GM03348 (cell line): ENCODE data around the gene HLCS.

Source experiments
- DNase-seq: peaks from one replicate; pipeline ENCODE4 v3.0.0; 2012; ENCODE audit warnings: low spot score

Gene HLCS

DNA sequence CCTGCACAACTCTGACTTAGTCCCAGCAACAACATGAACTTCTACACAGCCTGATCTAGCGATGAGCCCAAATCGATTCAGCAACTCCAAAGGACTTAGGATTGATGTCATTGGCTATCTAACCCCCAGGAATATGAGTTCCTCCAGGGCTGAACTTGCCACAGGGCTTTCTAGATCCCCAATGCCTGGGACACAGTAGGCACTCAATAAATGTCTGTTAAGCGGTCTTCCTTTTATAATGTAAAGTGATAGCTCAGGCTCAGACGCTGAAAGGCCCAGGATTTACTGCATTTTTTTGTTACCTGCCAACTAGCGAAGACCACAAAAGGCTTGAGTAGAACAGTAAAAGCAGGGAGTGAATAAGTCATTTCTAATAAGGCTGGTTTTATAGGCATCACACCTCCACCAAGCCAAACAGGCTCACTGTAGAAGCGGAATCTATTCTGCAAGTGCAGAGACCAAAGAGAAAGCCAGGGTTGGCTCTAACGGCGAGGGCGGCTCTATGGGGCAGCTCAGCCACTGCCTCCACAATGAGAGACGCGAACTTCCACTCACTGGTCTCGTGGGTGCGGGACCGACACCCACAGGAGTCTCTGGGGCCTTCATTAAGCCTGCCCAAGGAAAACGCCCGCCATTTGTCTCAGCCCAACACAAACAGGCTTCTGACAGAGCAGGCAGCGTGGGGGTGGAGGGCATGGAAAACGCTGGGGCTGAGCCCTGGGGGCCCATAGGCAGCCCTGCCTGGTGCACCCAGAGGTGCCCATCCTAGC is 52.0 kb downstream of the HLCS start:
- no peak for DNase-seq

DNA sequence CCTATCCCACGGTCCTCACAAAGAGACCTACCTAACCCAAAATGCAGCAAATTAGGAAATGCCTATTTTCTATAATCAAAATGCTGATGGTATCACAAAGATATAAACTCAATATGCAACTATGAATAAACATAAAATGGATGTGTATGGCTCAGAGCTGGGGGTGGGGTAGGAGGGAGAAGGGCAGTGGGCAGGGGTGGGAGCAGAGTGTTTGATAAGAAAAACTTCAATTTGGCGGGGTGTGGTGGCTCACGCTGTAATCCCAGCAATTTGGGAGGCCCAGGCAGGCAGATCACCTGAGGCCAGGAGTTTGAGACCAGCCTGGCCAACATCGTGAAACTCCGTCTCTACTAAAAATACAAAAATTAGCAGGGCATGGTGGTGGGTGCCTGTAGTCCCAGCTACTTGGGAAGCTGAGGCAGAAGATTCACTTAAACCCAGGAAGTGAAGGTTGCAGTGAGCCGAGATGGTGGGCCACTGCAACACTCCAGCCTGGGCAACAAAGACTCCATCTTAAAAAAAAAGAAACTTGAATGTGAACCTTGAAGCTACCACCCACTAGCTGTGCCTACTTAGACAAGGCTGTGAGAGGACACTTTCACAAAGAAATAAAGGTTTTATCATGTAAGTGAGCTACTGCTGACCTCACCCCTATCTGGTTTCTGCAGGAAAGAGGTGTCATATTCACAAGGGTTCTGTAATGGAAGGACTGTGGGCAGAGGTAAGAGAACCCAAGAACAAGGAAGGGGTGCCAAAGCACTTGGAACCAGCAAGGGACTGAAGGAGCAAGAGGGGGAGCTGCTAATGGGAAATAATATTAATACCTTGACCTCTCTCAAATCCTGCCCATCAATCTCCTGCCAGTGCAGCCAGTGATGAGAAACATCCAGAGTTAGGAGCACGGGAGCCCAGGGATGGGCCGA is 53.0 kb downstream of the HLCS start:
- no peak for DNase-seq

DNA sequence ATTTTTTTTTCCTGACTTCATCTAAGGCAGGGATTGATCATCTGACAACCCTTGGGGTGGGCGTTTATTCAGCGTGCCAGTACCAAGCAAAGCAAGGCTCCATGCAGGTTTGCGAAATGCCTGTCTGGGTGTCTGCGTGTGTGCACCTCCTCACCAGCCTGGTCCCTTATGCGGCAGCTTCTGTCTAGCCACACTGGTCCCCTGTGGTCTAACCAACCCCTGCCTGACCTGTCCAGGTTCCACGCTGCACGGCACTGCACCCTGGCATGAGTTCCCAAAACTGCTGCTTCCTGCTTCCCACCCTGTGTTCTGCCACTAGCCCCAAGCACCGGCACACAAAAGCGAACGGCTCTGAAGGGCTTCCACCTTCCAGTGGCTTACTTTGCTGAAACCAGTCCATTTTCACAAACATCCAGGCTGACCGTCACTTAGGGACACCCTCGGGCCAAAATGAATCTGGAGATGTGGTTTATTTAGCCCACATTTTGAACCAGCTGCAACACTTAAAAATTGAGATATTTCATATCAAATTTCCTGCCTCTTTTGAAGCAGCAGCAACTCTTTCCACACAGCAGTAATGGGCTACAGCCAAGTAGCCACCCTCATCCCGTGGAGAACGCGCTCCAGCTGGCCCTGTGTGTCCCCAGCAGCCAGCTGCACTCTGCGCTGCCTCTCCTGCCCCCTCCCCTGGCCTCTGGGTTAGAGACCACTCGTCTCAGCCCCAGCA is 55.7 kb downstream of the HLCS start:
- DNase-seq = peak; percentile 30

DNA sequence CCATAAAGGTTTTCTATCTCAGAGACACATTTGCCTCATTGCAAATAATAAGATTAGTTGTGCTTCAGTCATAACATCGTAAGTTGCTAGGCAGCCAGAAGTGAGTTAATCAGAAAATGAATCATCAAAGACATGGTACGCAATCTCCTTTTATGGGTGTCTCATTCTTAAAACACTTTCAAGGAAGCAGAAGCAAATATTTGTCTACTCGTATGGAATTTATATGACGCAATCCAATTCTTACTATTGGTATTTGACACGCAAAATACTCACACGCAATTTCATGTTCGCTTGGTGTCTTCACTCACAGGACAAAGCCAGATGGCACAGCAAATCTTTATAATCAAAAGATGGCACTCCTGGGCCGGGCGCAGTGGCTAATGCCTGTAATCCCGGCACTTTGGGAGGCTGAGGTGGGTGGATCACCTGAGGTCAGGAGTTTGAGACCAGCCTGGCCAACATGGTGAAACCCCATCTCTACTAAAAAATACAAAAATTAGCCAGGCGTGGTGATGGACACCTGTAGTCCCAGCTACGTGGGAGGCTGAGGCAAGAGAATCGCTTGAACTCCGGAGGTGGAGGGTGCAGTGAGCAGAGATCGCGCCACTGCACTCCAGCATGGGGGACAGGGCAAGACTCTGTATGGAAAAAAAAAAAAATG is 56.4 kb downstream of the HLCS start:
- DNase-seq = peak; percentile 89

DNA sequence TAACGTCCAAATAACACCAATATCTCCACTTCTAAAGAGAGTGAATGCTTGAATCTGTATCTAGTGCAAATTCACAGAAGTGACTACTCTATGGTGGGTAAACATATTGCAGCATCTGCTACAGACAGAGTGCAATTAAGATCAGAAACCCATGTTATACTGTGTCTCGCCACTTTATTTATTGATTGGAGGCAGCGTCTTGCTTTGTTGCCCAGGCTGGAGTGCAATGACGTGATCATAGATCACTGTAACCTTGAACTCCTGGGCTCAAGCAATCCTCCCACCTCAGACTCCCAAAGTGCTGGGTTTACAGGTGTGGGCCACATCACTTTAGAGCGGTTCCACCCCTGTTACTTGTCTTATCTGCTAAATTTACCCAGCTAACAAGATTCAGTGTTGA is 57.0 kb downstream of the HLCS start:
- DNase-seq = no peak

DNA sequence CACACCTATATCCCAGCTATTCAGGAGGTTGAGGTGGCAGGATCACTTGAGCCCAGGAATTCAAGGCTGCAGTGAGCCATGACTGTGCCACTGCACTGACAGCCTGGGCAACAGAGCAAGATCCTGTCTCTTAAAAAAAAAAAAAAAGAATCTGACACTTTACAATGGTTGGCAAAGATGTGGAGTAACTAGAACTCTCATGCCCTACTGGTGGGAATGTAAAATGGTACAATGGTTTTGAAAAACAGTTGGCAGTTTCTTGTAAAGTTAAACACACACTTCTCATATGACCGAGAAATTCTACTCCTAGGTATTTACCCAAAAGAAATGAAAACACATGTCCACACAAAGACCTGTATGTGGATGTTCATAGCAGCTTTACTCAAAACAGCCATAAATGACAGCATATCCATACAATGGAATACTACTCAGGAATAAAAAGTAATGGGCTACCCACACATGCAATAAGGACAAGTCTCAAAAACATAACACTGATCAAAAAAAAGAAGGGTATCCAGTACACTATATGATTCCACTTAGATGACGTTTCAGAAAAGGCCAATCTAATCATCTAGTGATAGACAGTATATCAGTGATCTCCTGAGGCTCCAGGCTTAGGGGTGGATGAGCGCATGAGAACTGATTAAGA is 58.1 kb downstream of the HLCS start:
- no peak for DNase-seq

DNA sequence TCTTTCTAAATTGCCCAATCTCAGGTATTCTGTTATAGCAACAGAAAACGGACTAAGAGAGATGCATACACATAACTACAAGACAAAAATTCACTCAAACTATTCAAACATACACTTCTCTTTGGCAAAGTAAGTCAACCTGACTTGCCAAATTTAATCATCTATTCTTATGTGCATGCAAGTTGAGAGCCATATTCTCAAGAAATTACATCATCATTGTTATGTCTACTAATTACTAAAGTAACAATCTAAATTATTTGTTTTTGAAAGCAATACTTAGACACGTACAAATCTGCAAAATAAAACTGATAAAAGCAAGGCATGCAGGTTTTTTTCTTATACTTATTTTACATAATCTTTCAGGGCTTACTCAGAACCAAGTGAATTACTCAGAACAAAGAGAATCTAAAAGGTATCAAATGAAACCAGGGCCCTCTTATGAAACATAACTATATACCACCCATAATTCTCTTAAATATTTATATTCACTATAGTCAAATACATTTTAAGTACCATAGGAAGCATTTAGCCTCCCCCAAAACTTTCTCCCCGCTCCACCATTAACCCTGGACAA is 62.3 kb downstream of the HLCS start:
- DNase-seq = no peak

DNA sequence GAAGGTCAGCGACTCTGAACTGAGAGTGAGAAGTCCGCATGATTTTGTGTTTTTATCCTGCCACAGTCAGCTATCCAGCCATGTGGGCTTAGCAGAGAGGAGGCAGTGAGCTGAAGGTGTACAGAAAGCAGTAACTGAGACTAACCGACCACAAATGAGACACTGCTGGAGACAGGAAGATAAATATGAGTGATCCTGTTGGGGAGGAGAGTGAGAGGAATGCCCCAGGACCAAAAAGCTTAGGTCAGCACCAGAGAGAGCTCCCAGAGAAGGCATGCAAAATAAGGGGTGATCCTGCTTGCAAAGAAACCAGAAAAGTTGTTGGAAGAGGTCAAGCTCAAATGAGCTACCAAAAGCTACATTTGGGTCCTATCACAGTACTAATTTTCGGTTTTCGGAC is 63.7 kb downstream of the HLCS start:
- peak; percentile 23 for DNase-seq

DNA sequence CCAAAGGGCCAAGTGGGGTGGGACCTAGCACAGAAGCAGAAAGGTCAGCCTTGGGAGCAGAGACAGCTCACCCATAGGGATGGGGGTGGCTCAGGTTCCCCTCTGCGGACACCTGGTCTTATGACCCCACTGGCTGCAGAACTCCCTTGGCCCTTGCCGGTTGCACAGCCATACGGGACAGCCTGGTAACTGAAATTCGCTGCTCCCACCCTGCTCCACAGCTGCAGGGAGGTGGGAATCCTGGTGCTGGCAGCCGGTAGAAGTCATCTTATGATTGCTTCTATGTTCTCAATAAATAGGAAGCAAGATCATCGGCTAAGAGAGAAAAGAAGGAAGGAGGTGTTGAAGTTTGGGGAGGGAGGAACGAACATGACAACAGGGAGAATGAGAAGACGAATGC is 64.1 kb downstream of the HLCS start:
- no peak for DNase-seq

DNA sequence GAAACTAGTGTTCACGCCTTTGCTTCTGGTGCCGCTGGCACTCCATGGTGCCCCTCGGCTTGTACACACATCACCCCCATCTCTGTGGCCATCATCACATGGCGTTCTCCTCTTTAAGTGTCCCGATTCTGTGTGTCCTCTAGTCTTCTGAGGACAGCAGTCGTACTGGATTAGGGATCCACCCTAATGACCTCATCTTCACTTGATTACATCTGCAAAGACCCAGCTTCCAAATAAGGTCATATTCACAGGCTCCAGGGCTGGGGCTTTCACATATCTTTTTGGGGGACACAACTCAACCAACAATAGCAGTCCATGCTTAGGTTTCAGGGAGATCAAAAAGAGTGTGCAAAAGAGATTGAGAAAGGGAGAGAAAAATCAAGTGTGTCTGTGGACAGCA is 64.9 kb downstream of the HLCS start:
- DNase-seq = no peak

DNA sequence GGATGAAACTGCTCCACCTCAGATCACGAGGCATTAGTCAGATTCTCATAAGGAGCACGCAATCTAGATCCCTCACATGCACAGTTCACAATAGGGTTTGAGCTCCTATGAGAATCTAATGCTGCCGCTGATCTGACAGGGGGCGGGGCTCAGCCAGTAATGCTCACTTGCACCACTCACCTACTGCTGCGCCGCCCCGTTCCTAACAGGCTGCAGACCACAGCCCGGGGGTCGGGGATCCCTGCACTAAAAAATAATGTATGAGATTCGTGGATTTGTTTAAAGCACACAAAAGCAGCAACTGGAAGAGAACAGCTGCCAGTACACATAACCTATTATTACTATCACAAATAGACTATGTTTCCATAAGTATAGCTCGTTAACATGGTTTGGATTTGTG is 72.9 kb downstream of the HLCS start:
- DNase-seq = no peak

DNA sequence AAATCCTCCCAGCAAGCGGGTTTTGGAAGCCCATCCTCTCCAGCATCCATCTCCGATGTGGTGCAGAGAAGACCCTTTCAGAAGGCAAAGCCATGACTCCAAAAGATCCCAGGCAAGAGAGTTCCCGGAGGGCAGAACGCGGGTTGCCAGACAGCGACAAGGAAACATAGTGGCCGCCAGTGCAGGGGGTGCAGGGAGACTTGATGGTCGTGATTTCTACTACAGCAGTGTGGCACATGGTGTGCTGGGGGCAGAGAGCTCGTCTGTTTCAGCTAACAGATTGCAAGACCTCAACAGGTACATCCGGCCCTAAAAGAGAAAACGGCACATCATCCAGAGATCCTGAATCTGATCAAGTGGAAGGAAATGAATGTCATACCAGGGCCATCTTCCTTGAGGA is 74.3 kb downstream of the HLCS start:
- DNase-seq = no peak

DNA sequence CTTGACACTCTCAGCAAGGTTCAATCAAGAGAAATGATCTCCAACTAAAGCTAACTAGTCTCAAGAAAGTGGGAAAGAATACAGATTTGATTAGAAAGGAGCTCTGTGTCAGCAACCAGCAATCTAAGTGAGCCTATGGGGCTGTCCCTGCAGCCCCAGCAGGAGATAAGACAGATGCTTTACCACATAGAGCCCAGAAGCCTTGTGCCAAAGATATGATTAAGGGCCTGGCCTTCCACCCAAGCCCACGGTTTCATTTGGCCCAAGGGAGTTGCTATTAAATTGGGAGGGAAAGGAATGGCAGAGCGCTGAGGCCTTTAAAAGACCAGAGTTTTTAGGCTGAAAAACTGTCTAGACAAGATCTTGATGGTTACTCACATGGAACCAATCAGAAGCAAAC is 74.8 kb downstream of the HLCS start:
- no peak for DNase-seq

DNA sequence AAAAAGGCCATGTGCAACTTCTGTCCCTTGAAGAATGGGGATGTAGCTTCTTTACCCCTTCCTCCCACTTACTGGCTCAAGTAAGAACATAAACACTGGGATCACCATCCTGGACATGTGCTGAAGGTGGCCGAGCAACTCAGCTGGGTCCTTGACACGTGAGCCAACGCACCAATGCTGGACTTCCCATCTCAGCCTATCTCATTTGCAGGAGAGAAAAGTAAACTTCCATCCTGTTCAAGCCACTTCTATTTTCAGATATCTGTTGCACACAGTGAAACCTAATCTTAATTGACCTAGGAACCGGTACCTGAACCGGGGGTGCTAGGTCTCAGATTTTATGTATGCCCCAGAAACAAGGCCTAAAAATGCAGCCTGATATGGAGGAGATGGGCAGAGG is 75.3 kb downstream of the HLCS start:
- DNase-seq = no peak

DNA sequence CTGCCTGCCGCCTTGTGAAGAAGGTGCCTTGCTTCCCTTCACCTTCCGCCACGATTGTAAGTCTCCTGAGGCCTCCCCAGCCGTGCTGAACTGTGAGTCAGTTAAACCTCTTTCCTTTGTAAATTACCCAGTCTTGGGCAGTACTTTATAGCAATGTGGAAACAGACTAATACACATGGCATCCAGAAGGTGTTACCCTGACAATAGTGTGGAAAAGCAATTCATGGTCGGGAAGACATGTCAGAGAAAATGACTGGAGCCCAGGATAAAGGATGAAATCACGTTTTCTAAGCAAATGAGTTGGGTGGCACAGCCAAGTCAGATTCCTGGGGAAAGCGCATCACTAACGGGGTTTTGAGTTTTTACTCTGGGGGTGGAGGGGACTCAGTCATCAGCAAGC is 76.4 kb downstream of the HLCS start:
- DNase-seq = no peak

DNA sequence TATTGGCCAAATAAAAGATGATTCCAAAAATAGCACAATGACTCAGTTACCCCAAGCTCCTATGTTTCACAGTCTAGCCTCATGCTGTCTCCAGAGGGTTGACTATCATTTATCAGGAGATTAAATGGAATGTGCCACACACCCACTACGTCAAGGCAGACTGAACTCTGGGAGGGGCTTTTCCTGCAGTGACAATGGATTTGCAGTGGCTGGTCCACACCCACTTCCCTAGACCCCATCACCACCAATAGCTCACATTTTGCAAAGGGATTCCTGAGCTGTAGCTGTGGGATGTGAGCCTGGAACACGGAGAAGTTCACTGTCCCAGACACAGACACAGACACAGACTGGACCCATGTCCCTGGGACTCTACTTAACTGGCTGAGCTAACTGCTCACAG is 77.1 kb downstream of the HLCS start:
- DNase-seq = no peak

DNA sequence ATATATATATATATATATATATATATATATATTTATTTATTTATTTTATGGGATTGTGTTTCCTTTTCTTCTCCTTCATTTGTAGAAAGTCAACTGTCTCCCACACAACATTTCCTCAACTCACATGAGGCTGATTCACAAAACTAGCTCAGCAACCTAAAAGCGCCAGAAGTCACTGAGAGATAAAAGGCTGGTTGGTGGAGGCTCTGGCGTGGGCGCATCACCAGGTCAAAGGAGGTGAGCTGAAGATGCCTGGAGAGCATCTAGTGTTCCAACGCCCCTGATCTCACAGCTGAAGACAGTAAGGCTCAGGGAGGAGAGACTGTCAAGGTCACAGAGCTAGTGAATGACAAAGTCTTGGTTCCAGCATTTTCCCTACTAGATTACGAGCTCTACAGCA is 78.0 kb downstream of the HLCS start:
- no peak for DNase-seq

DNA sequence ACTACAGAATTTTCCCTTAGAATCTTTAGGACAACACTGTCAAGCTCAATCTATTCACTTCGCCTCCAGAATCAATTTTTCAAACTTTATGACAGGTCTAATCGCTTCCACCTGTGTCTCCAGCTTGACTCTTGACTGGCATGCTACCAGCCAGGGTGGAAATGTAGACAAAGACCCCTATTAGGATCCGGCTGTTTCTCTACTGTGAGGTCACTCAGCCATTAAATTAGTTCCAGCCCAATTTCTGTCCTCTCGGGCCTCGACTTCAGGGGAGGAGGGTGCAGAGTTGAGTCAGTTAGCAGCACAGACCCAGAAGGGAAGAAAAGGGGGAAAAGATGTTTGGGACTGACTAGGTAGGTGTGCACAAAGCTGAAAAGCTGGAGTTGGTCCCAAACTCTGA is 78.5 kb downstream of the HLCS start:
- no peak for DNase-seq

DNA sequence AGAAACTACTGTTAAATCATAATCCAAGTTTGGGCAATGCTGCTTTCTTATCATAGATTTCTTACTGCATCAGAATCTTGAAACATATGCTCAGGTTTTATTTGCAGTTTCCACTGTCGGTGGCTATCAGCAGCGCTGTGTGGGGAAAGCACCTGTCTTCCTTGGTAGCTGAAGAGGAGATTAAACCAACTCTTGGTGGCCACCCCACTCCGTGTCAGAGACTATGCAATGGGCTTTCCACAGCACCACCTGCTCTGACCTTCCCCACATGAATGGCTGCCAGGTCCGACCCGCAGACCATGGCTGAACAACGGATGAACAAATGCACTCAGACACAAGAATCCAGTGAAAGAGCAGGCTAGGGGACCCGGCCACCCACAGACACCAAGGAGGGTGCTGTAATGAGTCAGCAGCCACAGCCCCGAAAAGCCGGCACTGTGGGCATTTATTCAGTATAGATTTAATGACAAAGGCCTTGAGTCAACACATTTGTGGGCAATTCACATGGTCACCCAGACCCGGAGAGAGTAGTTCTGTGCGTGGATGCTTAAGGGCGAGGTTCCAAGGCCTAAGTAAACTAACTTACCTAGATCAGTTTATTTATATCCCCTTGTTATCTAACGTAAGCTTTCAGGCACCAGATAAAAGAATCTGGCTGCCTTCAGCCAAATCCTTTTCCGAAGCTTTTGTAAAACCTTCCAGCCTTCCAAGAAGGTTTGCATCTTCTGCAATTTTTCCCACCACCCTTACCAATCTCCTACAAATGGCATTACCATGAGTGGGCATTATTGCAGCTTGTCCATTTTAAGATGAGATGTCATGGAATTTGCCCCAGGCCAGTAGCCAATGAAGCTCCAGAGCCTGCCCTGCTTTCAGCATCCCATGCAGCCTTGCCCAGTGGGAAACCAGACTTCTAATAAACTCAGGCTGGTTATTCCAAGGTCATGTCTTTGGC is 82.7 kb downstream of the HLCS start:
- no peak for DNase-seq

DNA sequence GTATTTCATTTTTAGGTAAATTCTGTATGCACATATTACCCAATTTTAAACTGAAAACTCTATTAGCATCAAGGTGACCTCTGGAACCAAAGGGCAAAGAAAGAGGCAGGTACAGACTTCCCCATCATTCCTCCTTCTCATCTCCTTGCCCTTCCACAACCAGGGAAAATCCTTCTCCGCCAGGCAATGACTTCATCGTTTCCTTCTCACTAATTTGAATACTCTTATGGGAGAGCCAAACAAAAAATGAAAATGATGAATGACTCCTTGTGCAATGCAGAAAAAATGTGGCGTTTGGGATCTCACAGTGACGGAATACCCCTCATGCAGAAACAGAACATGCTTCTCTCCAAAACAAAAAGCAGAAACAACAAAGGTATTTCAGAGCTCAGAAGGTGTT is 83.7 kb downstream of the HLCS start:
- no peak for DNase-seq
